GM23338 (cell line): ENCODE results near the gene NPDC1. TPM values are rescaled to one million over a fixed set of nuclear protein-coding genes. Genes with fewer than 3 reads are reported as not detected.

Experiments used
- ATAC-seq: fragments of 200-7000 bp; cut with Tn5 transposase; 3 replicates; pipeline ENCODE4 v1.9.1; 2020
- DNase-seq: peaks from one replicate; pipeline ENCODE4 v3.0.0-alpha.2; 2015; ENCODE audit warnings: low spot score
- H2AFZ ChIP-seq: fragments of 200-600 bp; sonication (generic); 2 replicates; pipeline ENCODE4 v1.8.0; 2016; ENCODE audit warnings: antibody characterized with exemption, mild to moderate bottlenecking, moderate library complexity
- H3F3A ChIP-seq: fragments of 200-600 bp; sonication (generic); replicated peaks from 2 replicates; pipeline ENCODE4 v1.8.0; 2017; ENCODE audit warnings: antibody characterized with exemption, mixed run types, low read depth
- H3K27ac ChIP-seq: fragments of 200-600 bp; sonication (generic); 2 replicates; pipeline ENCODE4 v1.6.1; 2016; ENCODE audit warnings: low read depth
- H3K27me3 ChIP-seq: fragments of 200-600 bp; sonication (generic); 2 replicates; pipeline ENCODE4 v1.8.0; 2016; ENCODE audit warnings: mild to moderate bottlenecking, mixed run types, moderate library complexity; ENCODE audit not compliant: insufficient read depth
- H3K36me3 ChIP-seq: fragments of 200-600 bp; sonication (generic); 2 replicates; pipeline ENCODE4 v1.8.0; 2016; ENCODE audit warnings: mild to moderate bottlenecking; ENCODE audit not compliant: insufficient read depth
- H3K4me1 ChIP-seq: fragments of 200-600 bp; sonication (generic); 2 replicates; pipeline ENCODE4 v1.8.0; 2016; ENCODE audit warnings: mild to moderate bottlenecking, moderate library complexity; ENCODE audit not compliant: insufficient read depth
- H3K4me2 ChIP-seq: fragments of 200-600 bp; sonication (generic); 2 replicates; pipeline ENCODE4 v1.7.1; 2017; ENCODE audit warnings: mixed run types
- H3K4me3 ChIP-seq: fragments of 200-600 bp; sonication (generic); 2 replicates; pipeline ENCODE4 v1.6.1; 2016; ENCODE audit warnings: mixed run types
- H3K79me2 ChIP-seq: fragments of 200-600 bp; sonication (generic); replicated peaks from 2 replicates; pipeline ENCODE4 v1.8.0; 2017; ENCODE audit warnings: mild to moderate bottlenecking; ENCODE audit not compliant: insufficient read depth
- H3K9me2 ChIP-seq: fragments of 200-600 bp; sonication (generic); 2 replicates; pipeline ENCODE4 v1.8.0; 2017; ENCODE audit not compliant: insufficient read depth
- H4K20me1 ChIP-seq: fragments of 200-600 bp; sonication (generic); replicated peaks from 2 replicates; pipeline ENCODE4 v1.8.0; 2017; ENCODE audit warnings: mild to moderate bottlenecking; ENCODE audit not compliant: insufficient read depth
- H3K27ac Mint-ChIP-seq: 2 replicates; pipeline ENCODE4 v1.8.0; 2020; ENCODE audit warnings: inconsistent platforms, mild to moderate bottlenecking, moderate library complexity, mixed read lengths
- H3K27me3 Mint-ChIP-seq: 3 replicates; pipeline ENCODE4 v1.8.0; 2022; ENCODE audit warnings: low read depth, mild to moderate bottlenecking, moderate library complexity, mixed read lengths, inconsistent platforms; ENCODE audit not compliant: insufficient read depth, poor library complexity
- H3K36me3 Mint-ChIP-seq: 3 replicates; pipeline ENCODE4 v1.8.0; 2021; ENCODE audit warnings: low read depth, mild to moderate bottlenecking, inconsistent platforms, moderate library complexity, mixed read lengths
- H3K4me1 Mint-ChIP-seq: 3 replicates; pipeline ENCODE4 v1.8.0; 2020; ENCODE audit warnings: mild to moderate bottlenecking, inconsistent platforms, mixed read lengths
- H3K4me3 Mint-ChIP-seq: 3 replicates; pipeline ENCODE4 v1.8.0; 2021; ENCODE audit warnings: moderate library complexity, mild to moderate bottlenecking, inconsistent platforms, mixed read lengths
- H3K9me3 Mint-ChIP-seq: 3 replicates; pipeline ENCODE4 v1.8.0; 2020; ENCODE audit warnings: moderate library complexity, mild to moderate bottlenecking, inconsistent platforms, mixed read lengths
- CREB1 ChIP-seq: fragments of 250-450 bp; sonication (Bioruptor Pico); IDR thresholded peaks from 2 replicates; pipeline ENCODE4 v1.5.0; 2020; ENCODE audit warnings: low read depth, mild to moderate bottlenecking, moderate library complexity
- EZH2 ChIP-seq: fragments of 200-600 bp; sonication (generic); IDR thresholded peaks from one replicate; pipeline ENCODE4 v1.8.0; 2017; ENCODE audit warnings: antibody characterized with exemption, mild to moderate bottlenecking, low read depth; ENCODE audit not compliant: unreplicated experiment
- EZH2phosphoT487 ChIP-seq: fragments of 200-600 bp; sonication (generic); IDR thresholded peaks from one replicate; pipeline ENCODE4 v1.8.1; 2018; ENCODE audit warnings: antibody characterized with exemption; ENCODE audit not compliant: unreplicated experiment
- JUNB ChIP-seq: IDR thresholded peaks from one replicate; pipeline ENCODE4 v1.6.1; 2016; ENCODE audit warnings: antibody characterized with exemption; ENCODE audit not compliant: unreplicated experiment
- NANOG ChIP-seq: IDR thresholded peaks from 2 replicates; pipeline ENCODE4 v1.6.1; 2016; ENCODE audit warnings: antibody characterized with exemption, borderline replicate concordance
- POLR2AphosphoS5 ChIP-seq: IDR thresholded peaks from 2 replicates; pipeline ENCODE4 v1.6.1; 2016; ENCODE audit warnings: antibody characterized with exemption, low read depth
- REST ChIP-seq: IDR thresholded peaks from one replicate; pipeline ENCODE4 v1.6.1; 2018; ENCODE audit warnings: antibody characterized with exemption; ENCODE audit not compliant: unreplicated experiment
- STAT1 ChIP-seq: IDR thresholded peaks from one replicate; pipeline ENCODE4 v1.6.1; 2016; ENCODE audit warnings: antibody characterized with exemption; ENCODE audit not compliant: unreplicated experiment
- ZNF114 ChIP-seq: fragments of 250-450 bp; sonication (Bioruptor Pico); IDR thresholded peaks from 2 replicates; pipeline ENCODE4 v1.5.0; 2020; ENCODE audit warnings: mild to moderate bottlenecking, moderate library complexity
- ZNF331 ChIP-seq: fragments of 250-450 bp; sonication (Bioruptor Pico); IDR thresholded peaks from 2 replicates; pipeline ENCODE4 v1.5.0; 2020; ENCODE audit warnings: low read depth, mild to moderate bottlenecking, moderate library complexity
- ZNF462 ChIP-seq: fragments of 250-450 bp; sonication (Bioruptor Pico); IDR thresholded peaks from 2 replicates; pipeline ENCODE4 v1.5.0; 2020; ENCODE audit warnings: mild to moderate bottlenecking, moderate library complexity
- polyA plus RNA-seq: library from polyadenylated mRNA; unstranded; fragments of >200 nt; fragmentation: Nextera tagmentation; extraction: Ambion mirVana; gene quantifications from 2 replicates; pipeline ENCODE4 v1.2.1, GENCODE V29; 2016
- total RNA-seq: library from RNA; depleted of rRNA; stranded (reverse); fragments of >200 nt; shearing (Covaris generic); gene quantifications from 2 replicates; pipeline ENCODE4 v1.2.3, GENCODE V29; 2014
- TF ChIP-seq, protein P1 (sequence below), 2 experiments: fragments of 200-600 bp in 1 of 2; sonication (generic) in 1 of 2; conservative IDR thresholded peaks; 2 replicates each; pipeline versions ENCODE4 v1.5.1 to v1.6.1; 2016 to 2017; ENCODE audit warnings: antibody characterized with exemption in 2 of 2, low read depth in 2 of 2, mild to moderate bottlenecking in 2 of 2, moderate library complexity in 1 of 2
- TF ChIP-seq, protein P2 (sequence below): IDR thresholded peaks from 2 replicates; pipeline ENCODE4 v1.6.1; 2016; ENCODE audit warnings: antibody characterized with exemption

Gene NPDC1
- total and polyA plus RNA-seq, 2 experiments from 2014 or later = 34.3 to 35.5 TPM

GRCh38 chr9:137082222-137082924, 36.4 kb upstream of the NPDC1 start:
- Mint-ChIP-seq H3K9me3 (no peaks in the 10 kb centered on the region; the same call in 2 of the 3 replicates), H3K27me3 (peaks cover 39% of the 10 kb centered on the region), H3K36me3 (no peaks in the 10 kb centered on the region), H3K4me3 (no peak overlapping the region), H3K27ac (no peak overlapping the region), H3K4me1 (peaks cover 7% of the 10 kb centered on the region)
- no peak overlapping the region for H3K4me3 ChIP-seq
- TF ChIP-seq EZH2phosphoT487 (no peak), ZNF462 (no peak), ZNF114 (CRISPR knock-in tag) (no peak), EZH2 (no peak), NANOG (no peak), ZNF331 (no peak), CREB1 (CRISPR knock-in tag) (no peak), JUNB (no peak), POLR2AphosphoS5 (no peak), STAT1 (no peak), REST (no peak)
- TF ChIP-seq, protein P1, sequence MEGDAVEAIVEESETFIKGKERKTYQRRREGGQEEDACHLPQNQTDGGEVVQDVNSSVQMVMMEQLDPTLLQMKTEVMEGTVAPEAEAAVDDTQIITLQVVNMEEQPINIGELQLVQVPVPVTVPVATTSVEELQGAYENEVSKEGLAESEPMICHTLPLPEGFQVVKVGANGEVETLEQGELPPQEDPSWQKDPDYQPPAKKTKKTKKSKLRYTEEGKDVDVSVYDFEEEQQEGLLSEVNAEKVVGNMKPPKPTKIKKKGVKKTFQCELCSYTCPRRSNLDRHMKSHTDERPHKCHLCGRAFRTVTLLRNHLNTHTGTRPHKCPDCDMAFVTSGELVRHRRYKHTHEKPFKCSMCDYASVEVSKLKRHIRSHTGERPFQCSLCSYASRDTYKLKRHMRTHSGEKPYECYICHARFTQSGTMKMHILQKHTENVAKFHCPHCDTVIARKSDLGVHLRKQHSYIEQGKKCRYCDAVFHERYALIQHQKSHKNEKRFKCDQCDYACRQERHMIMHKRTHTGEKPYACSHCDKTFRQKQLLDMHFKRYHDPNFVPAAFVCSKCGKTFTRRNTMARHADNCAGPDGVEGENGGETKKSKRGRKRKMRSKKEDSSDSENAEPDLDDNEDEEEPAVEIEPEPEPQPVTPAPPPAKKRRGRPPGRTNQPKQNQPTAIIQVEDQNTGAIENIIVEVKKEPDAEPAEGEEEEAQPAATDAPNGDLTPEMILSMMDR (conservative IDR thresholded peaks at IDR 0.05; ENCODE audit: low read depth in 2 of 2) = no peak
- TF ChIP-seq, protein P2, sequence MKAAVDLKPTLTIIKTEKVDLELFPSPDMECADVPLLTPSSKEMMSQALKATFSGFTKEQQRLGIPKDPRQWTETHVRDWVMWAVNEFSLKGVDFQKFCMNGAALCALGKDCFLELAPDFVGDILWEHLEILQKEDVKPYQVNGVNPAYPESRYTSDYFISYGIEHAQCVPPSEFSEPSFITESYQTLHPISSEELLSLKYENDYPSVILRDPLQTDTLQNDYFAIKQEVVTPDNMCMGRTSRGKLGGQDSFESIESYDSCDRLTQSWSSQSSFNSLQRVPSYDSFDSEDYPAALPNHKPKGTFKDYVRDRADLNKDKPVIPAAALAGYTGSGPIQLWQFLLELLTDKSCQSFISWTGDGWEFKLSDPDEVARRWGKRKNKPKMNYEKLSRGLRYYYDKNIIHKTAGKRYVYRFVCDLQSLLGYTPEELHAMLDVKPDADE = no peak
- DNase-seq (no peak), ATAC-seq (no peak)
- peaks cover 4% of the 10 kb centered on the region for H3K4me1 ChIP-seq
- H3K79me2 ChIP-seq = no peaks in the 10 kb centered on the region
- peaks cover 31% of the 10 kb centered on the region for H3K27me3 ChIP-seq
- no peak overlapping the region for H2AFZ ChIP-seq
- H3K27ac ChIP-seq = no peak overlapping the region
- H3F3A ChIP-seq = peaks cover 24% of the 10 kb centered on the region; the same call in 1 of the 2 replicates
- H4K20me1 ChIP-seq = 0 out of 2 replicates have a peak, but pooled peaks cover 6% of the 10 kb centered on the region
- H3K4me2 ChIP-seq = no peak overlapping the region
- H3K36me3 ChIP-seq = no peaks in the 10 kb centered on the region
- no peaks in the 10 kb centered on the region for H3K9me2 ChIP-seq
